Measurements from ENCODE around the gene MBNL3. TPM values are rescaled to one million over a fixed set of nuclear protein-coding genes. Genes with fewer than 3 reads are reported as not detected.

The MBNL3 gene
- total and polyA plus RNA-seq, 9 of the 15 experiments (the other 6 are each of a cell fraction or from before 2014, with no cell fraction given): under 0.01 to 0.25 (median 0.16) TPM

- TF ChIP-seq PRDM10 (IDR thresholded peaks at IDR 0.05; ENCODE audit: partially characterized antibody) (no peak), SRF (CRISPR knock-in tag; IDR thresholded peaks at IDR 0.05) (no peak), STAT5B (CRISPR knock-in tag; IDR thresholded peaks at IDR 0.05) (no peak), ZNF436 (CRISPR knock-in tag; IDR thresholded peaks at IDR 0.05) (no peak)
These were observed 2.1 kb downstream of the MBNL3 start (continued) for GRCh38 chrX:132486599-132487178.

- no peak for TF ChIP-seq SIX5 (IDR thresholded peaks at IDR 0.05; ENCODE audit: borderline replicate concordance in 1 of 2, insufficient read depth in 1 of 2, low read depth in 1 of 2, low read length in 2 of 2)
- no peak for TF ChIP-seq EGR1 (conservative IDR thresholded peaks at IDR 0.05)
- TF ChIP-seq BACH1 (tag; IDR thresholded peaks at IDR 0.05): no peak
- no peak for TF ChIP-seq CHD2 (IDR thresholded peaks at IDR 0.05; ENCODE audit: low read depth, low read length)
- TF ChIP-seq ZNF384 (IDR thresholded peaks at IDR 0.05; ENCODE audit: low read depth, low read length): no peak
- no peak for TF ChIP-seq CBX3 (IDR thresholded peaks at IDR 0.05; ENCODE audit: borderline replicate concordance in 1 of 2, low read length in 2 of 2)
- no peak for TF ChIP-seq ZNF583 (CRISPR knock-in tag; IDR thresholded peaks at IDR 0.05)
- TF ChIP-seq OTX1 (CRISPR knock-in tag; IDR thresholded peaks at IDR 0.05): no peak
- TF ChIP-seq HDAC6 (IDR thresholded peaks at IDR 0.05; ENCODE audit: low read depth, low read length): no peak
- no peak for TF ChIP-seq LCOR (CRISPR knock-in tag; IDR thresholded peaks at IDR 0.05)
- TF ChIP-seq ATF4 (CRISPR knock-in tag; IDR thresholded peaks at IDR 0.05): no peak
- TF ChIP-seq CAMTA2 (CRISPR knock-in tag; conservative IDR thresholded peaks at IDR 0.05): no peak
- Histone ChIP-seq H4K20me1 (replicated peaks; ENCODE audit: control insufficient read depth, insufficient read depth, low read length) (no peaks in the 10 kb centered on the region), H3K27ac (ENCODE audit: extremely low read depth, low read depth, low read length) (no peak overlapping the region), H3K4me3 (no peak overlapping the region), H3K79me2 (ENCODE audit: control insufficient read depth, insufficient read depth, low read length) (no peaks in the 10 kb centered on the region), H2AFZ (ENCODE audit: low read depth, low read length) (no peak overlapping the region), H3K4me1 (replicated peaks in 1 of 2; ENCODE audit: control insufficient read depth in 2 of 2, insufficient read depth in 2 of 2, low read length in 2 of 2) (peaks cover 0 to 3% of the 10 kb centered on the region in 2 experiments; a peak in 1 of 5 replicates), H3K4me2 (ENCODE audit: insufficient read depth, low read length) (no peak overlapping the region), H3K9me3 (replicated peaks; ENCODE audit: control insufficient read depth, insufficient read depth, low read depth, low read length) (no peaks in the 10 kb centered on the region), H3K27me3 (ENCODE audit: control insufficient read depth in 2 of 2, insufficient read depth in 2 of 2, low read length in 2 of 2) (no peaks in the 10 kb centered on the region), H3K9me1 (ENCODE audit: control insufficient read depth, insufficient read depth, low read length) (no peaks in the 10 kb centered on the region), H3K9ac (ENCODE audit: insufficient read depth in 1 of 2, low read depth in 2 of 2, low read length in 2 of 2) (no peak overlapping the region), H3K36me3 (ENCODE audit: control insufficient read depth, insufficient read depth, low read length) (no peaks in the 10 kb centered on the region)
- no TSS peak for BruUV-seq (replicated peaks)
- 3% methylated on average over 2 of the region's 2 CpGs for WGBS (ENCODE audit: insufficient coverage, low coverage, missing lambda C conversion rate)
- FAIRE-seq (no peak), ATAC-seq (no peak), DNase-seq (ENCODE audit: extremely low read depth in 1 of 4, low spot score in 3 of 4) (no peak)
- ChIA-PET CTCF (ENCODE audit: low intra/inter-chr PET ratio) (no interaction called here), POLR2A (no interaction called here)
- in situ Hi-C loops (cut with MboI) (no loop called here), intact Hi-C loops (cut with micrococcal nuclease) (no loop called here)
These were observed 4.9 kb downstream of the MBNL3 start for GRCh38 chrX:132483951-132484350.
